GM19238 (cell line): ENCODE measurements around the gene MUC5B.
"Not testable (repeated sequence)": the region's sequence is repeated elsewhere in the genome, so short reads cannot be mapped to it uniquely, and the experiment has no call there.

Experiments used
- DNase-seq: peaks from one replicate; pipeline ENCODE4 v3.0.0; 2011; ENCODE audit warnings: low spot score; ENCODE audit not compliant: insufficient read length

The MUC5B gene

GRCh38 chr11:1188451-1189130, 34.3 kb upstream of the MUC5B start:
- DNase-seq = not testable (repeated sequence)

GRCh38 chr11:1189816-1190215, 33.0 kb upstream of the MUC5B start:
- not testable (repeated sequence) for DNase-seq

GRCh38 chr11:1191786-1192470, 30.9 kb upstream of the MUC5B start:
- not testable (repeated sequence) for DNase-seq

GRCh38 chr11:1192741-1193325, 30.0 kb upstream of the MUC5B start:
- no peak for DNase-seq

- no peak for DNase-seq
These were observed 29.3 kb upstream of the MUC5B start for GRCh38 chr11:1193326-1194230.

GRCh38 chr11:1194231-1194976, 28.5 kb upstream of the MUC5B start:
- DNase-seq = no peak

- DNase-seq = no peak
These were observed 27.7 kb upstream of the MUC5B start for GRCh38 chr11:1194977-1195681.

- no peak for DNase-seq
These were observed 27.0 kb upstream of the MUC5B start for GRCh38 chr11:1195682-1196515.

- no peak for DNase-seq
These were observed 26.1 kb upstream of the MUC5B start for GRCh38 chr11:1196516-1197391.

- DNase-seq = no peak
These were observed 25.4 kb upstream of the MUC5B start for GRCh38 chr11:1197431-1197885.

GRCh38 chr11:1197886-1198560, 24.8 kb upstream of the MUC5B start:
- DNase-seq = no peak

GRCh38 chr11:1198561-1199240, 24.2 kb upstream of the MUC5B start:
- no peak for DNase-seq

- no peak for DNase-seq
These were observed 23.6 kb upstream of the MUC5B start for GRCh38 chr11:1199241-1199750.

- DNase-seq = no peak
These were observed 22.9 kb upstream of the MUC5B start for GRCh38 chr11:1199751-1200610.

GRCh38 chr11:1200611-1201191, 22.2 kb upstream of the MUC5B start:
- DNase-seq = no peak
